ENCODE data around the gene RAB7B. TPM values are rescaled to one million over a fixed set of nuclear protein-coding genes. Genes with fewer than 3 reads are reported as not detected.

Gene RAB7B
- total and polyA plus RNA-seq, 2 of the 13 experiments (the other 11 are each of a cell fraction or from before 2014, with no cell fraction given), result 0.05 to 0.46 TPM

DNA sequence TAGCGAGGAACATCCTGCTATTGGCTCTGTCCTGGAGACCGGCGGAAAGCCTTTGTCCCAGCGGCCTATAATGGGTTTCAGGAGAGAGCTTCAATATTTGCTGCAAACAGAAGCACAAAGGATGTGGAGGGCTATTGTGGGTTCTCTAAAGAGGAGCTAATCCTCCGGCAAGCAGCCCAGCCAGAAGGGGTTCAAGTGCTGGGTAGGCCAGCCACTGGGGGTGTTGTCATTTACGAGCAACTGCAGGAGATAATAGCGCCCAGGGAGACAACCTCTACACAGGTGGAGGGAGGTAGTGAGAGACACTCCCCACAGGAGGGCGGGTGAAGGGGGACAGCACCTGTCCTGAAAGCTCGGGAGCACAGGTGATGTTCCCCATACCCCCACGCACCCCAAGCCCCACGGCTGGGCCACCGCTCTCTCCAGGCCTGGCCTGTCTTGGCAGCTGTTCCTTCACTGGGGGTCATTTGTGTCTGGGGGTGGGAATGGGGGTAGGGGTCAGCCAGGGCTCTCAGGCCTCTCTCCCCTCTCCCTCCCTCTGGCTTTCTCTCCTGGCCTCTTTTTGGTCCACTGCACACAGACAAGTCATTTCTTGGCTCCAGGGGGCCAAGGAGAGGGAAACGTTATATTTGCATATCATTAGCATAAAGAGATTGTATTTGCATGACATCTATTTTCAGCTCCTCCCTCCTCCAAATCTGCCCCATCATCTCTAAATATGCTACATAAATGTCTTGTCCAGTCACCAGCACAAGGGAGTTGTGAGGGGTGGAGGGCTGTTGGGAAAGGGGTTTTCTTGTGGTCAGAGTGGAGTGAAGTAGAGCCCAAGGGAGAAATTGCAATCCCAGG, 37.9 kb downstream of the RAB7B start:
- no TSS peak for BruUV-seq (replicated peaks)
- Histone ChIP-seq H3K36me3 (replicated peaks in 1 of 2; ENCODE audit: control insufficient read depth in 1 of 2, insufficient read depth in 2 of 2, low read length in 2 of 2) (no peaks in the 10 kb centered on the region), H3K4me3 (replicated peaks in 1 of 3; ENCODE audit: insufficient read depth in 1 of 3, low read depth in 2 of 3, low read length in 3 of 3) (no peak overlapping the region), H3K4me1 (ENCODE audit: insufficient read depth, low read length) (no peaks in the 10 kb centered on the region), H3K27me3 (ENCODE audit: control insufficient read depth in 1 of 2, insufficient read depth in 2 of 2, low read length in 2 of 2) (peaks cover 3 to 57% of the 10 kb centered on the region in 2 experiments; a peak in 3 of 5 replicates), H3K9me3 (ENCODE audit: low read length) (no peaks in the 10 kb centered on the region), H2AFZ (ENCODE audit: low read length) (no peak overlapping the region), H3K9ac (ENCODE audit: insufficient read depth, low read depth, low read length) (no peak overlapping the region), H3K79me2 (ENCODE audit: insufficient read depth, low read length) (no peaks in the 10 kb centered on the region), H3K4me2 (ENCODE audit: low read depth, low read length) (no peak overlapping the region), H4K20me1 (ENCODE audit: insufficient read depth, low read length) (no peaks in the 10 kb centered on the region), H3K27ac (ENCODE audit: extremely low read length, insufficient read depth, low read length) (no peak overlapping the region)
- ChIA-PET POLR2A (no interaction called here), CTCF (ENCODE audit: low intra/inter-chr PET ratio, low total read pairs) (no interaction called here)
- in situ Hi-C loops (cut with HindIII; ENCODE audit: extremely low pct_ligation_motif_present, low pct_unique_long_range_greater_than_20kb) (loop anchor here (5.0 kb wide), 1 partner anchor 38 kb away; no protein-coding TSS in a partner anchor), intact Hi-C loops (cut with micrococcal nuclease; ENCODE audit: unreplicated experiment) (no loop called here)
- ATAC-seq (no peak), DNase-seq (ENCODE audit: low spot score) (no peak), FAIRE-seq (no peak)
- 47% methylated on average over 11 of the region's 13 CpGs for WGBS (ENCODE audit: low lambda C conversion rate)
- TF ChIP-seq ZNF44 (CRISPR knock-in tag; IDR thresholded peaks at IDR 0.05), result no peak
- TF ChIP-seq JUND (CRISPR knock-in tag; IDR thresholded peaks at IDR 0.05), result no peak
- no peak for TF ChIP-seq DMTF1 (CRISPR knock-in tag; IDR thresholded peaks at IDR 0.05)
- no peak for TF ChIP-seq ZNF280B (CRISPR knock-in tag; IDR thresholded peaks at IDR 0.05; ENCODE audit: borderline replicate concordance)
- TF ChIP-seq TFAP4 (IDR thresholded peaks at IDR 0.05; ENCODE audit: borderline replicate concordance, low read depth), result no peak
- TF ChIP-seq GPBP1L1 (CRISPR knock-in tag; IDR thresholded peaks at IDR 0.05), result no peak
- TF ChIP-seq FOXA3 (CRISPR knock-in tag; IDR thresholded peaks at IDR 0.05), result no peak
- no peak for TF ChIP-seq GATAD1 (CRISPR knock-in tag; IDR thresholded peaks at IDR 0.05)
- no peak for TF ChIP-seq MYNN (CRISPR knock-in tag; IDR thresholded peaks at IDR 0.05; ENCODE audit: low read depth)
- no peak for TF ChIP-seq ZNF768 (CRISPR knock-in tag; IDR thresholded peaks at IDR 0.05)
